ENCODE measurements around the gene MLF2. TPM values are rescaled to one million over a fixed set of nuclear protein-coding genes. Genes with fewer than 3 reads are reported as not detected.
"Not testable (repeated sequence)": the region's sequence is repeated elsewhere in the genome, so short reads cannot be mapped to it uniquely, and the experiment has no call there.

The MLF2 gene
- total and polyA plus RNA-seq, 11 donors: 126 to 231 (median 152) TPM

- no peak for TF ChIP-seq POLR2A (IDR thresholded peaks at IDR 0.05)
- TF ChIP-seq, protein P1, sequence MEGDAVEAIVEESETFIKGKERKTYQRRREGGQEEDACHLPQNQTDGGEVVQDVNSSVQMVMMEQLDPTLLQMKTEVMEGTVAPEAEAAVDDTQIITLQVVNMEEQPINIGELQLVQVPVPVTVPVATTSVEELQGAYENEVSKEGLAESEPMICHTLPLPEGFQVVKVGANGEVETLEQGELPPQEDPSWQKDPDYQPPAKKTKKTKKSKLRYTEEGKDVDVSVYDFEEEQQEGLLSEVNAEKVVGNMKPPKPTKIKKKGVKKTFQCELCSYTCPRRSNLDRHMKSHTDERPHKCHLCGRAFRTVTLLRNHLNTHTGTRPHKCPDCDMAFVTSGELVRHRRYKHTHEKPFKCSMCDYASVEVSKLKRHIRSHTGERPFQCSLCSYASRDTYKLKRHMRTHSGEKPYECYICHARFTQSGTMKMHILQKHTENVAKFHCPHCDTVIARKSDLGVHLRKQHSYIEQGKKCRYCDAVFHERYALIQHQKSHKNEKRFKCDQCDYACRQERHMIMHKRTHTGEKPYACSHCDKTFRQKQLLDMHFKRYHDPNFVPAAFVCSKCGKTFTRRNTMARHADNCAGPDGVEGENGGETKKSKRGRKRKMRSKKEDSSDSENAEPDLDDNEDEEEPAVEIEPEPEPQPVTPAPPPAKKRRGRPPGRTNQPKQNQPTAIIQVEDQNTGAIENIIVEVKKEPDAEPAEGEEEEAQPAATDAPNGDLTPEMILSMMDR (IDR thresholded peaks at IDR 0.05): no peak
- intact Hi-C loops (cut with DNase I): no loop called here
- H3K27ac ChIP-seq: no peak overlapping the region
- H3K36me3 ChIP-seq: no peaks in the 10 kb centered on the region
- no peak for ATAC-seq
- DNase-seq: no peak
- H3K9me3 ChIP-seq: no peaks in the 10 kb centered on the region
- no peaks in the 10 kb centered on the region for H3K4me1 ChIP-seq
- H3K27me3 ChIP-seq: peaks cover 0 to 17% (median 0%) of the 10 kb centered on the region in 9 donors
- WGBS, 4 donors: 59 to 77% (median 73%) methylated on average over 8 to 10 of the region's 10 CpGs
- H3K4me3 ChIP-seq: no peak overlapping the region
Measured at GRCh38 chr12:6716874-6717437, 36.0 kb downstream of the MLF2 start.

DNA sequence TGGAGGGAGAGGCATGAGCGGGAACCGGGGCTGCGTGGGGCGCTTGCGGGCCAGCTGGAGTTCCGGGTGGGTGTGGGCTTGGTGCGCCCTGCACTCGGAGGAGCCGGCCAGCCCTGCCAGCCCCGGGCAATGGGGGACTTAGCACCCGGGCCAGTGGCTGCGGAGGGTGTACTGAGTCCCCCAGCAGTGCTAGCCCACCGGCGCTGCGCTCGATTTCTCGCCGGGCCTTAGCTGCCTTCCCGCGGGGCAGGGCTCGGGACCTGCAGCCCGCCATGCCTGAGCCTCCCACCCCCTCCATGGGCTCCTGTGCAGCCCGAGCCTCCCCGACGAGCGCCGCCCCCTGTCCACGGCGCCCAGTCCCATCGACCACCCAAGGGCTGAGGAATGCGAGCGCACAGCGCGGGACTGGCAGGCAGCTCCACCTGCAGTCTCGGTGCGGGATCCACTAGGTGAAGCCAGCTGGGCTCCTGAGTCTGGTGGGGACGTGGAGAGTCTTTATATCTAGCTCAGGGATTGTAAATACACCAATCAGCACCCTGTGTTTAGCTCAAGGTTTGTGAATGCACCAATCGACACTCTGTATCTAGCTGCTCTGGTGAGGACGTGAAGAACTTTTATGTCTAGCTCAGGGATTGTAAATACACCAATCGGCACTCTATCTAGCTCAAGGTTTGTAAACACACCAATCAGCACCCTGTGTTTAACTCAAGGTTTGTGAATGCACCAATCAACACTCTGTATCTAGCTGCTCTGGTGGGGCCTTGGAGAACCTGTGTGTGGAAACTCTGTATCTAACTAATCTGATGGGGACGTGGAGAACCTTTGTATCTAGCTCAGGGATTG, 36.7 kb downstream of the MLF2 start:
- H3K36me3 ChIP-seq; H3K4me1 ChIP-seq; H3K4me3 ChIP-seq; DNase-seq; intact Hi-C loops (cut with DNase I); H3K9me3 ChIP-seq; H3K27ac ChIP-seq; ATAC-seq: not testable (repeated sequence)
- 88 to 100% (median 92%) methylated on average over 3 to 34 of the region's 41 CpGs for WGBS, 4 donors
- peaks cover 0 to 17% (median 0%) of the 10 kb centered on the region in 9 donors for H3K27me3 ChIP-seq

GRCh38 chr12:6708960-6709394, 44.0 kb downstream of the MLF2 start:
- Histone ChIP-seq H3K4me3 (no peak overlapping the region), H3K27me3 (peaks cover 0 to 45% (median 20%) of the 10 kb centered on the region in 9 donors), H3K36me3 (no peaks in the 10 kb centered on the region), H3K4me1 (no peaks in the 10 kb centered on the region), H3K27ac (no peak overlapping the region), H3K9me3 (no peaks in the 10 kb centered on the region)
- TF ChIP-seq POLR2A (IDR thresholded peaks at IDR 0.05): no peak
- TF ChIP-seq, protein P1 (IDR thresholded peaks at IDR 0.05): no peak
- intact Hi-C loops (cut with DNase I): no loop called here
- DNase-seq (no peak), ATAC-seq (no peak)
- WGBS, 4 donors: 85 to 88% (median 87%) methylated on average over 16 of the region's 16 CpGs

GRCh38 chr12:6708351-6708750, 44.6 kb downstream of the MLF2 start:
- WGBS, 4 donors: 92 to 100% (median 95%) methylated on average over 4 to 21 of the region's 21 CpGs
- H3K27me3 ChIP-seq: peaks cover 0 to 47% (median 23%) of the 10 kb centered on the region in 9 donors
- H3K9me3 ChIP-seq; DNase-seq; H3K36me3 ChIP-seq; ATAC-seq; intact Hi-C loops (cut with DNase I); H3K27ac ChIP-seq; H3K4me1 ChIP-seq; H3K4me3 ChIP-seq: not testable (repeated sequence)

GRCh38 chr12:6703631-6704030, 49.3 kb downstream of the MLF2 start:
- Histone ChIP-seq H3K27ac (no peak overlapping the region), H3K36me3 (no peaks in the 10 kb centered on the region), H3K4me1 (peaks cover 0 to 15% (median 8%) of the 10 kb centered on the region in 12 donors), H3K9me3 (no peaks in the 10 kb centered on the region), H3K4me3 (no peak overlapping the region), H3K27me3 (peaks cover 26 to 92% (median 65%) of the 10 kb centered on the region in 9 donors)
- no peak for DNase-seq
- ATAC-seq: no peak
- WGBS, 4 donors: 7 to 12% (median 10%) methylated on average over 9 to 10 of the region's 10 CpGs
- TF ChIP-seq, protein P1 (IDR thresholded peaks at IDR 0.05): no peak
- TF ChIP-seq POLR2A (IDR thresholded peaks at IDR 0.05): no peak
- intact Hi-C loops (cut with DNase I): no loop called here
